IMR-90 (cell line): Measurements from ENCODE around the gene CLEC16A. TPM values are rescaled to one million over a fixed set of nuclear protein-coding genes. Genes with fewer than 3 reads are reported as not detected.

ENCODE experiments used
- ATAC-seq: fragments of 200-7000 bp; cut with Tn5 transposase; 2 replicates; pipeline ENCODE4 v1.9.1; 2020; ENCODE audit warnings: low read depth, mild to moderate bottlenecking, moderate library complexity
- BruUV-seq: library from RNA; stranded (reverse); fragments of 400-500 nt; replicated peaks from 2 replicates; lab custom pipeline; 2021; lab: Mats Ljungman, UMichigan
- CTCF ChIA-PET: fragments of 300-600 bp; formaldehyde crosslinking; extraction: SDS; loops from one replicate; lab custom pipeline; 2021; ENCODE audit warnings: antibody characterized with exemption; lab: Yijun Ruan, JAX
- POLR2A ChIA-PET: fragments of 300-600 bp; sonication (Branson Sonifier 250); formaldehyde crosslinking; loops from one replicate; lab custom pipeline; 2022; ENCODE audit warnings: antibody characterized with exemption; ENCODE audit not compliant: unreplicated experiment; lab: Charles Lee
- DNase-seq: peaks from one replicate; pipeline ENCODE4 v3.0.0; 2013
- H2AFZ ChIP-seq: replicated peaks from 2 replicates; pipeline ENCODE3; 2013; ENCODE audit warnings: low read length, mild to moderate bottlenecking; ENCODE audit not compliant: poor library complexity
- H2AK5ac ChIP-seq: 2 replicates; pipeline ENCODE4 v1.6.1; 2013; ENCODE audit warnings: low read depth, low read length, inconsistent platforms
- H2AK9ac ChIP-seq: replicated peaks from 2 replicates; pipeline ENCODE3; 2013; ENCODE audit warnings: mild to moderate bottlenecking, low read depth, low read length, moderate library complexity; ENCODE audit not compliant: poor library complexity
- H2BK120ac ChIP-seq: 2 replicates; pipeline ENCODE4 v1.6.1; 2013; ENCODE audit warnings: low read depth, low read length, inconsistent platforms
- H2BK15ac ChIP-seq: 3 replicates; pipeline ENCODE4 v1.6.1; 2013; ENCODE audit warnings: low read depth, low read length, inconsistent platforms
- H2BK20ac ChIP-seq: 2 replicates; pipeline ENCODE4 v1.6.1; 2013; ENCODE audit warnings: low read depth, mild to moderate bottlenecking, inconsistent platforms, low read length, moderate library complexity
- H2BK5ac ChIP-seq: 2 replicates; pipeline ENCODE4 v1.6.1; 2013; ENCODE audit warnings: mild to moderate bottlenecking, low read depth, low read length, inconsistent platforms; ENCODE audit not compliant: poor library complexity, severe bottlenecking
- H3K14ac ChIP-seq: replicated peaks from 2 replicates; pipeline ENCODE4 v1.6.1; 2013; ENCODE audit warnings: low read depth, low read length, inconsistent platforms
- H3K18ac ChIP-seq: 2 replicates; pipeline ENCODE4 v1.6.1; 2013; ENCODE audit warnings: low read depth, low read length, control low read depth
- H3K23ac ChIP-seq: 2 replicates; pipeline ENCODE4 v1.6.1; 2013; ENCODE audit warnings: low read depth, low read length, inconsistent platforms
- H3K27ac ChIP-seq: 2 replicates; pipeline ENCODE4 v1.5.1; 2013; ENCODE audit warnings: mild to moderate bottlenecking, control low read depth, low read length; ENCODE audit not compliant: insufficient read depth
- H3K27me3 ChIP-seq: 2 replicates; pipeline ENCODE4 v1.6.1; 2013; ENCODE audit warnings: low read length; ENCODE audit not compliant: control insufficient read depth, insufficient read depth
- H3K36me3 ChIP-seq: 2 replicates; pipeline ENCODE4 v1.6.1; 2013; ENCODE audit warnings: low read length, mixed read lengths; ENCODE audit not compliant: control insufficient read depth, insufficient read depth
- H3K4ac ChIP-seq: 2 replicates; pipeline ENCODE4 v1.6.1; 2013; ENCODE audit warnings: low read depth, low read length, inconsistent platforms
- H3K4me1 ChIP-seq: 2 replicates; pipeline ENCODE4 v1.6.1; 2013; ENCODE audit warnings: low read length, mixed read lengths; ENCODE audit not compliant: control insufficient read depth, insufficient read depth
- H3K4me2 ChIP-seq: 2 replicates; pipeline ENCODE4 v1.6.1; 2013; ENCODE audit warnings: low read depth, mild to moderate bottlenecking, control low read depth, low read length, moderate library complexity
- H3K4me3 ChIP-seq: 2 replicates; pipeline ENCODE4 v1.5.1; 2013; ENCODE audit warnings: low read depth, mild to moderate bottlenecking, control low read depth, low read length, moderate library complexity; ENCODE audit not compliant: insufficient read depth
- H3K56ac ChIP-seq: 2 replicates; pipeline ENCODE4 v1.6.1; 2013; ENCODE audit warnings: low read length, inconsistent platforms; ENCODE audit not compliant: insufficient read depth; ENCODE audit errors: extremely low read depth
- H3K79me1 ChIP-seq, 2 experiments: 2 replicates each; pipeline ENCODE4 v1.6.1; 2013; ENCODE audit warnings: low read length in 2 of 2, inconsistent platforms in 1 of 2, low read depth in 1 of 2
- H3K9ac ChIP-seq: 2 replicates; pipeline ENCODE4 v1.6.1; 2013; ENCODE audit warnings: low read depth, low read length, control low read depth
- H3K9me1 ChIP-seq: 2 replicates; pipeline ENCODE4 v1.6.1; 2013; ENCODE audit warnings: low read length, inconsistent platforms; ENCODE audit not compliant: insufficient read depth
- H3K9me3 ChIP-seq: 2 replicates; pipeline ENCODE4 v1.6.1; 2013; ENCODE audit warnings: low read length; ENCODE audit not compliant: control insufficient read depth, insufficient read depth
- H4K20me1 ChIP-seq: 2 replicates; pipeline ENCODE4 v1.6.1; 2013; ENCODE audit warnings: low read length, inconsistent platforms; ENCODE audit not compliant: insufficient read depth
- H4K5ac ChIP-seq: 2 replicates; pipeline ENCODE4 v1.6.1; 2013; ENCODE audit warnings: mild to moderate bottlenecking, low read depth, low read length, control low read depth
- H4K8ac ChIP-seq, 2 experiments: 2 replicates each; pipeline ENCODE4 v1.6.1; 2013; ENCODE audit warnings: low read depth in 2 of 2, low read length in 2 of 2, control low read depth in 1 of 2, inconsistent platforms in 1 of 2
- H4K91ac ChIP-seq: 2 replicates; pipeline ENCODE4 v1.6.1; 2013; ENCODE audit warnings: low read depth, low read length, inconsistent platforms; ENCODE audit not compliant: insufficient read depth
- BHLHE40 ChIP-seq: fragments of 150-350 bp; IDR thresholded peaks from 2 replicates; pipeline ENCODE4 v1.6.1; 2016; ENCODE audit warnings: mild to moderate bottlenecking, low read depth, low read length
- CEBPB ChIP-seq: IDR thresholded peaks from 2 replicates; pipeline ENCODE4 v1.6.1; 2012; ENCODE audit warnings: low read depth, low read length, improper control_type of control experiment
- CHD1 ChIP-seq: IDR thresholded peaks from 2 replicates; pipeline ENCODE4 v1.6.1; 2012; ENCODE audit warnings: low read depth, low read length, improper control_type of control experiment
- CTCF ChIP-seq: conservative IDR thresholded peaks from 2 replicates; pipeline ENCODE4 v1.5.1; 2012; ENCODE audit warnings: mild to moderate bottlenecking, low read depth, low read length, improper control_type of control experiment
- ELK1 ChIP-seq: fragments of 150-350 bp; IDR thresholded peaks from 2 replicates; pipeline ENCODE4 v1.6.1; 2016; ENCODE audit warnings: low read depth, mild to moderate bottlenecking, low read length, moderate library complexity, borderline replicate concordance
- FOS ChIP-seq: fragments of 150-350 bp; IDR thresholded peaks from 2 replicates; pipeline ENCODE4 v1.6.1; 2016; ENCODE audit warnings: low read depth, low read length
- MAFK ChIP-seq: IDR thresholded peaks from 2 replicates; pipeline ENCODE4 v1.6.1; 2012; ENCODE audit warnings: low read depth, low read length, improper control_type of control experiment
- MAZ ChIP-seq: IDR thresholded peaks from 2 replicates; pipeline ENCODE4 v1.6.1; 2012; ENCODE audit warnings: low read depth, mild to moderate bottlenecking, low read length, improper control_type of control experiment, moderate library complexity, borderline replicate concordance
- MXI1 ChIP-seq: IDR thresholded peaks from 2 replicates; pipeline ENCODE4 v1.6.1; 2012; ENCODE audit warnings: low read depth, mild to moderate bottlenecking, low read length, moderate library complexity, borderline replicate concordance
- NFE2L2 ChIP-seq: fragments of 150-350 bp; IDR thresholded peaks from 2 replicates; pipeline ENCODE4 v1.6.1; 2016; ENCODE audit warnings: low read depth, mild to moderate bottlenecking, low read length
- POLR2A ChIP-seq: IDR thresholded peaks from 2 replicates; pipeline ENCODE4 v1.6.1; 2012; ENCODE audit warnings: mild to moderate bottlenecking, low read depth, low read length
- RAD21 ChIP-seq: IDR thresholded peaks from 2 replicates; pipeline ENCODE4 v1.6.1; 2012; ENCODE audit warnings: low read length, improper control_type of control experiment
- RCOR1 ChIP-seq: IDR thresholded peaks from 2 replicates; pipeline ENCODE4 v1.6.1; 2012; ENCODE audit warnings: mild to moderate bottlenecking, low read length, improper control_type of control experiment; ENCODE audit not compliant: insufficient replicate concordance
- RFX5 ChIP-seq: IDR thresholded peaks from 2 replicates; pipeline ENCODE4 v1.8.0; 2012; ENCODE audit warnings: low read depth, mild to moderate bottlenecking, low read length, moderate library complexity
- SMC3 ChIP-seq: fragments of 150-350 bp; IDR thresholded peaks from 2 replicates; pipeline ENCODE4 v1.6.1; 2016; ENCODE audit warnings: low read depth, mild to moderate bottlenecking, antibody characterized with exemption, low read length, moderate library complexity
- USF2 ChIP-seq: fragments of 150-350 bp; IDR thresholded peaks from 2 replicates; pipeline ENCODE4 v1.6.1; 2017; ENCODE audit warnings: mild to moderate bottlenecking, antibody characterized with exemption, low read length, low read depth
- WGBS, 2 experiments: methylation state at CpG; one replicate each; pipeline versions ENCODE4 v1.1.5 to v1.1.7; 2013; ENCODE audit warnings: missing lambda C conversion rate in 2 of 2; ENCODE audit not compliant: insufficient read length in 1 of 2; ENCODE audit errors: extremely low coverage in 2 of 2; 5-methylcytosine and 5-hydroxymethylcytosine counted together
- dilution Hi-C: fragments of 300-500 bp; cut with HindIII; formaldehyde crosslinking; loops from one replicate; pipeline ENCODE4 v1.14.3; 2018; ENCODE audit warnings: low sequenced_read_pairs; ENCODE audit not compliant: unreplicated experiment
- in situ Hi-C: fragments of 300-500 bp; cut with MboI; formaldehyde crosslinking; loops from 3 replicates; pipeline ENCODE4 v1.14.3; 2019; ENCODE audit warnings: low sequenced_read_pairs, inconsistent platforms, mixed read lengths
- intact Hi-C: fragments of 100-400 bp; cut with micrococcal nuclease; formaldehyde crosslinking; loops from 2 replicates; pipeline ENCODE4 v1.10.0; 2022
- polyA plus RNA-seq, 3 experiments: library from polyadenylated mRNA; depleted of rRNA; stranded (reverse); fragments of >200 nt; gene quantifications; 2 replicates each; pipeline ENCODE4 v1.2.3, GENCODE V29; 2012; ENCODE audit warnings: low replicate concordance in 1 of 3
- total RNA-seq: library from RNA; depleted of rRNA; stranded (reverse); fragments of >200 nt; gene quantifications from 2 replicates; pipeline ENCODE4 v1.2.3, GENCODE V29; 2012

The CLEC16A gene
- total and polyA plus RNA-seq, 2 of the 4 experiments (the other 2 are of a cell fraction) = 15.9 to 16.5 TPM

- H3K56ac ChIP-seq = no peak overlapping the region
- H3K9ac ChIP-seq = no peak overlapping the region
- H3K27ac ChIP-seq = no peak overlapping the region
- 0 out of 2 replicates have a peak overlapping the region, but pooled peaks have one; percentile 29 for H2BK20ac ChIP-seq
- no peak for TF ChIP-seq BHLHE40
- no peak for TF ChIP-seq USF2
- no peak for TF ChIP-seq FOS
- TF ChIP-seq RAD21 = no peak
- TF ChIP-seq RCOR1 = no peak
- no peak for TF ChIP-seq MAFK
- TF ChIP-seq RFX5 = no peak
- TF ChIP-seq MAZ = no peak
- no peak for TF ChIP-seq ELK1
- TF ChIP-seq CTCF = no peak
- TF ChIP-seq MXI1 = no peak
- no peak for TF ChIP-seq POLR2A
- no peak for TF ChIP-seq CEBPB
- TF ChIP-seq CHD1 = no peak
- no peak for TF ChIP-seq SMC3
- no peak for TF ChIP-seq NFE2L2
- H3K9me1 ChIP-seq = peaks cover 5% of the 10 kb centered on the region; the same call in 1 of the 2 replicates
- no TSS peak for BruUV-seq
- POLR2A ChIA-PET = no interaction called here
- H3K36me3 ChIP-seq = no peaks in the 10 kb centered on the region
- no CpG with 5 or more reads among the region's 3 CpGs for WGBS, 2 experiments
- no peak overlapping the region for H2BK15ac ChIP-seq
- no peak overlapping the region for H3K4me2 ChIP-seq
- no peak overlapping the region for H2BK120ac ChIP-seq
- H2BK5ac ChIP-seq = no peak overlapping the region
- H4K20me1 ChIP-seq = no peaks in the 10 kb centered on the region
- in situ Hi-C loops = no loop called here
- H2AK5ac ChIP-seq = 0 out of 2 replicates have a peak overlapping the region, but pooled peaks have one; percentile 51
- H3K4me1 ChIP-seq = peaks cover 2% of the 10 kb centered on the region; the same call in 1 of the 2 replicates
- no peak overlapping the region for H3K4me3 ChIP-seq
- no peak overlapping the region for H2AFZ ChIP-seq
- no peak overlapping the region for H4K5ac ChIP-seq
- no peak overlapping the region for H2AK9ac ChIP-seq
- dilution Hi-C loops = no loop called here
- no peaks in the 10 kb centered on the region; the same call in 1 of the 2 replicates for H3K27me3 ChIP-seq
- no peak overlapping the region for H3K4ac ChIP-seq
- CTCF ChIA-PET = interaction anchor here (0.6 kb wide), 1 partner anchor 119 kb away, joined by 3 read pairs; no protein-coding TSS in a partner anchor
- peak; percentile 81 for DNase-seq
- 0 out of 2 replicates have a peak overlapping the region, but pooled peaks have one; percentile 48 for H3K14ac ChIP-seq
- H4K91ac ChIP-seq = no peak overlapping the region
- H4K8ac ChIP-seq = no peak overlapping the region
- no peaks in the 10 kb centered on the region for H3K79me1 ChIP-seq
- no peak overlapping the region for H3K18ac ChIP-seq
- peaks cover 7% of the 10 kb centered on the region for H3K9me3 ChIP-seq
- ATAC-seq = peak; percentile 59; the same call in 1 of the 2 replicates
- intact Hi-C loops = no loop called here
- no peak overlapping the region for H3K23ac ChIP-seq
Observed at GRCh38 chr16:11196286-11196828, 252.0 kb downstream of the CLEC16A start.
